KMS-11 (cell line): ENCODE data around the gene NEDD4L.

Source experiments
- H2AFZ ChIP-seq: fragments of 200-600 bp; sonication (generic); 2 replicates; pipeline ENCODE4 v1.6.1; 2016; ENCODE audit warnings: antibody characterized with exemption, mixed run types, low read depth
- H3K27ac ChIP-seq: fragments of 200-600 bp; sonication (generic); 2 replicates; pipeline ENCODE4 v1.6.1; 2016; ENCODE audit warnings: mild to moderate bottlenecking, mixed run types
- H3K27me3 ChIP-seq: fragments of 200-600 bp; sonication (generic); 2 replicates; pipeline ENCODE4 v1.6.1; 2017; ENCODE audit warnings: mild to moderate bottlenecking, low read depth, mixed run types, moderate library complexity; ENCODE audit not compliant: insufficient read depth
- H3K36me3 ChIP-seq: fragments of 200-600 bp; sonication (generic); 2 replicates; pipeline ENCODE4 v1.6.1; 2017; ENCODE audit warnings: mild to moderate bottlenecking, mixed run types; ENCODE audit not compliant: insufficient read depth
- H3K4me1 ChIP-seq: fragments of 200-600 bp; sonication (generic); 2 replicates; pipeline ENCODE4 v1.6.1; 2016; ENCODE audit warnings: mild to moderate bottlenecking, low read depth, mixed run types; ENCODE audit not compliant: poor library complexity, severe bottlenecking
- H3K4me2 ChIP-seq: fragments of 200-600 bp; sonication (generic); 2 replicates; pipeline ENCODE4 v1.7.0; 2016; ENCODE audit warnings: mild to moderate bottlenecking, mixed run types
- H3K4me3 ChIP-seq: fragments of 200-600 bp; sonication (generic); IDR thresholded peaks from 2 replicates; pipeline ENCODE4 v1.6.1; 2017; ENCODE audit warnings: low read depth, low read length, mixed read lengths; ENCODE audit not compliant: insufficient read depth
- H3K79me2 ChIP-seq: fragments of 200-600 bp; sonication (generic); 2 replicates; pipeline ENCODE4 v1.6.1; 2016; ENCODE audit warnings: low read depth, mixed run types; ENCODE audit not compliant: insufficient read depth
- H3K9ac ChIP-seq: fragments of 200-600 bp; sonication (generic); 2 replicates; pipeline ENCODE4 v1.6.1; 2016; ENCODE audit warnings: mild to moderate bottlenecking, mixed run types
- H4K20me1 ChIP-seq: fragments of 200-600 bp; sonication (generic); 2 replicates; pipeline ENCODE4 v1.6.1; 2016; ENCODE audit warnings: mild to moderate bottlenecking, mixed run types; ENCODE audit not compliant: insufficient read depth
- TF ChIP-seq, protein P1 (sequence below): fragments of 200-600 bp; sonication (generic); conservative IDR thresholded peaks from 2 replicates; pipeline ENCODE4 v1.6.1; 2017; ENCODE audit warnings: low read depth, mild to moderate bottlenecking, antibody characterized with exemption, low read length, moderate library complexity, mixed read lengths

Gene NEDD4L

DNA sequence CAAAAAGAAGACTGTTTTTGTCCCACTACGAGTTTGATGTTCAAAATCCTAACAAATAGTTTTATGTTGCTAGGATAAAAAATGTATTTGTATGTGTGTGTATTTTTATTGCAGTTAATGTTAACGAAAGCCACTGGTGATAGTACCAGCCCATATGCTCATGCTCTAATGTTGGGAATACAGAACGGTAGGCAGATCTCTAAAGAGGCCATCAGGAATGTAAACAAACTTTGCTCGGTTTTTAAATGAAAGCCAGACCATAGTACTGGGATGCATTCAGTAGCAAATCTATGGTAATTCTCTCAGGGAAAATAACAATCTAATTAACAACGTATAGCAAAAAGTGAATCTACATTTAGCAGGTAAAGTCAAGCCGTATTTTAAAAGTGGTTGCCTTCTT is 208.1 kb downstream of the NEDD4L start:
- TF ChIP-seq, protein P1, sequence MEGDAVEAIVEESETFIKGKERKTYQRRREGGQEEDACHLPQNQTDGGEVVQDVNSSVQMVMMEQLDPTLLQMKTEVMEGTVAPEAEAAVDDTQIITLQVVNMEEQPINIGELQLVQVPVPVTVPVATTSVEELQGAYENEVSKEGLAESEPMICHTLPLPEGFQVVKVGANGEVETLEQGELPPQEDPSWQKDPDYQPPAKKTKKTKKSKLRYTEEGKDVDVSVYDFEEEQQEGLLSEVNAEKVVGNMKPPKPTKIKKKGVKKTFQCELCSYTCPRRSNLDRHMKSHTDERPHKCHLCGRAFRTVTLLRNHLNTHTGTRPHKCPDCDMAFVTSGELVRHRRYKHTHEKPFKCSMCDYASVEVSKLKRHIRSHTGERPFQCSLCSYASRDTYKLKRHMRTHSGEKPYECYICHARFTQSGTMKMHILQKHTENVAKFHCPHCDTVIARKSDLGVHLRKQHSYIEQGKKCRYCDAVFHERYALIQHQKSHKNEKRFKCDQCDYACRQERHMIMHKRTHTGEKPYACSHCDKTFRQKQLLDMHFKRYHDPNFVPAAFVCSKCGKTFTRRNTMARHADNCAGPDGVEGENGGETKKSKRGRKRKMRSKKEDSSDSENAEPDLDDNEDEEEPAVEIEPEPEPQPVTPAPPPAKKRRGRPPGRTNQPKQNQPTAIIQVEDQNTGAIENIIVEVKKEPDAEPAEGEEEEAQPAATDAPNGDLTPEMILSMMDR: no peak
- Histone ChIP-seq H3K36me3 (no peaks in the 10 kb centered on the region), H3K27me3 (no peaks in the 10 kb centered on the region), H4K20me1 (no peaks in the 10 kb centered on the region), H3K4me1 (no peaks in the 10 kb centered on the region), H3K4me3 (no peak overlapping the region), H3K79me2 (no peaks in the 10 kb centered on the region), H3K9ac (no peak overlapping the region), H2AFZ (no peak overlapping the region), H3K27ac (no peak overlapping the region), H3K4me2 (no peak overlapping the region)

DNA sequence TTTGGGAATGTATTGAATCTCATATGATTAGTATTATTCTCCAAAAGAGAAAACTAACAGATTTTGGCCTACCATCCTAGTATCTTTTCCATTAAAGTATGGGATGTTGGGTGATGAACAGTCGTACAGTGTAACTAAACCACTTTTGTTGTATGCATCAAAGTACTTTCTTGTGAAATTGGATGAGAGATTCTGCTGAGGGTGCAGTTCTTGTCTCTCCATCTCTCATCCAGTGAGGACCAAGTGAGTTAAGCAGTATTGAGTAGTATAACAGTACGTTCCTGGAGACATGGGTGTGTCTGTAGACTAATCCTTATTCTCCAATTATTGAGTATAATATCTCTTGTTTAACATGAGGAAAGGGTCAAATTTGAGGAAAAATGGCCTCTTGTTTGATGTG is 209.3 kb downstream of the NEDD4L start:
- TF ChIP-seq, protein P1: no peak
- Histone ChIP-seq H3K4me2 (no peak overlapping the region), H3K9ac (no peak overlapping the region), H3K36me3 (no peaks in the 10 kb centered on the region), H3K4me1 (no peaks in the 10 kb centered on the region), H3K27ac (no peak overlapping the region), H3K79me2 (no peaks in the 10 kb centered on the region), H2AFZ (no peak overlapping the region), H4K20me1 (no peaks in the 10 kb centered on the region), H3K4me3 (no peak overlapping the region), H3K27me3 (no peaks in the 10 kb centered on the region)

DNA sequence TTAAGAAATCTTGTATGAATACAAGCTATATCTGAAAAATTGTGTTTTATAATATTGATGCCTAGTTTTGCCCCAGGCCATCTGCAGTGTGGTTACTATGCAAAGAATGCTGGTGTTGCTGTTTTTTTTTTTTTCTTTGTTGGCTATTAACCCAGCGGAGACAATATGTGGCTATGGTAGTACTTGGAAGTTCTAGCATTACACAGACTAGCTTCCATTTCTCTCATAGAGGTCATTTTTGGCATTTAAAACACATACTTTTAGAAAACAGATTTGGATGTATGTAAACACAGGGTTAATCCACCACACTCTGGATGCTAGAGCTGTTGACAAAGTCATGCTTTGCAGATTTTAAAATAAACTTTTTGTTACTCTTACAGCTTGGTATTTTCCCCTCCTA is 209.8 kb downstream of the NEDD4L start:
- Histone ChIP-seq H3K4me3 (no peak overlapping the region), H3K27me3 (no peaks in the 10 kb centered on the region), H3K4me2 (no peak overlapping the region), H3K9ac (no peak overlapping the region), H3K4me1 (no peaks in the 10 kb centered on the region), H4K20me1 (no peaks in the 10 kb centered on the region), H3K36me3 (no peaks in the 10 kb centered on the region), H3K27ac (no peak overlapping the region), H3K79me2 (no peaks in the 10 kb centered on the region), H2AFZ (no peak overlapping the region)
- TF ChIP-seq, protein P1: no peak

DNA sequence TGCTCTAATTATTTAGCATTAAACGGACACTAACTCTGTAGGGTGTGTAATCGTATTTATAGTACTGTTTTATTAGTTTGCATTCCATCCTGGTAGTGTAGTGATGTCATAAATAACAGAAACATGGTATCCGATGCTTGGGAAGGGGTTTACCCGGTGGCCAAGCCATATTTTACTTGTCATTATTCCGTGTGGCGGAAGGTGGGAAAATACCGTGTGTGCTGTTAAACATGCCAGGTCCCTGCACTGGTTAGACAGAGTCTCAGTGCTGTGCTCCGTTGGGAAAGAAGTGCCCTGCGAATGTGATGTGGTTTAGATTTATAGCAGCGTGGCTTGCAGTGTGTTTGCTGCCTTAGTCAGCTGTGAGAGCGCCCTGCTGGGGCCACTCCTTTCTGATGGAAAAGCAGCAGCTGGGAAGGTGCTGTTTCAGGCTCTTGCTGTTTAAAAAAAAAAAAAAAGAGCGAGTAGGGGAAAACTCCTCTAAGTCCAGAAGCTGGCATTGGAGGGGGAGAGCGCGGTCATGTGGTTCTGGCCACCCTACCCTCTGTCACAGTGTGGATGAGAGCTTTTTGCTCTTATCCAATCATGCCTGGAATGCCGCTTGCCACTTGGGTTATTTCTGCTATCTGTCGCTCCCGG is 211.0 kb downstream of the NEDD4L start:
- no peak overlapping the region for H3K9ac ChIP-seq
- TF ChIP-seq, protein P1: no peak
- H2AFZ ChIP-seq: no peak overlapping the region
- H3K27ac ChIP-seq: no peak overlapping the region
- H3K79me2 ChIP-seq: no peaks in the 10 kb centered on the region
- H3K36me3 ChIP-seq: no peaks in the 10 kb centered on the region
- no peaks in the 10 kb centered on the region for H3K27me3 ChIP-seq
- H4K20me1 ChIP-seq: no peaks in the 10 kb centered on the region
- H3K4me2 ChIP-seq: no peak overlapping the region
- no peak overlapping the region for H3K4me3 ChIP-seq
- no peaks in the 10 kb centered on the region for H3K4me1 ChIP-seq
